Natural killer cell treated with Interleukin-12 subunit alpha and Interleukin-12 subunit beta and Interleukin-15 and Interleukin-18, amount 100 ng/mL, for 72 hours (primary cell): ENCODE results near the gene MON2. TPM values are rescaled to one million over a fixed set of nuclear protein-coding genes. Genes with fewer than 3 reads are reported as not detected.

Experiments used
- ATAC-seq, 2 donors: fragments of 150-1000 bp; cut with Tn5 transposase in 1 of 2; sonication (Bioruptor Pico), chemical (Tn5 transposase) in 1 of 2; 2 replicates each; pipeline ENCODE4 v1.10.0; 2021
- DNase-seq: peaks from one replicate; pipeline ENCODE4 v3.0.0; 2022; ENCODE audit warnings: low spot score
- H3K27ac Mint-ChIP-seq, 2 donors: 1 replicate in 1 of 2; 2 replicates in 1 of 2; pipeline ENCODE4 v1.8.0; 2022; ENCODE audit warnings: mixed read lengths in 2 of 2, mild to moderate bottlenecking in 1 of 2, moderate library complexity in 1 of 2
- H3K27me3 Mint-ChIP-seq, 2 donors: 1 replicate in 1 of 2; 2 replicates in 1 of 2; pipeline ENCODE4 v1.8.0; 2022; ENCODE audit warnings: mixed read lengths in 2 of 2
- H3K36me3 Mint-ChIP-seq: one replicate; pipeline ENCODE4 v1.8.0; 2022; ENCODE audit warnings: mixed read lengths
- H3K4me1 Mint-ChIP-seq, 2 donors: 1 replicate in 1 of 2; 2 replicates in 1 of 2; pipeline ENCODE4 v1.8.0; 2022; ENCODE audit warnings: low read depth in 2 of 2, mixed read lengths in 2 of 2, mild to moderate bottlenecking in 1 of 2
- H3K4me3 Mint-ChIP-seq: one replicate; pipeline ENCODE4 v1.8.0; 2022; ENCODE audit warnings: mixed read lengths
- H3K9me3 Mint-ChIP-seq: 2 replicates; pipeline ENCODE4 v1.8.0; 2022; ENCODE audit warnings: mixed read lengths
- total RNA-seq, 2 donors: library from RNA; stranded (reverse); gene quantifications; one replicate each; pipeline ENCODE4 v1.2.3, GENCODE V29; 2022

The MON2 gene
- total RNA-seq, 2 donors from 2014 or later: 80.1 to 89.9 TPM

DNA sequence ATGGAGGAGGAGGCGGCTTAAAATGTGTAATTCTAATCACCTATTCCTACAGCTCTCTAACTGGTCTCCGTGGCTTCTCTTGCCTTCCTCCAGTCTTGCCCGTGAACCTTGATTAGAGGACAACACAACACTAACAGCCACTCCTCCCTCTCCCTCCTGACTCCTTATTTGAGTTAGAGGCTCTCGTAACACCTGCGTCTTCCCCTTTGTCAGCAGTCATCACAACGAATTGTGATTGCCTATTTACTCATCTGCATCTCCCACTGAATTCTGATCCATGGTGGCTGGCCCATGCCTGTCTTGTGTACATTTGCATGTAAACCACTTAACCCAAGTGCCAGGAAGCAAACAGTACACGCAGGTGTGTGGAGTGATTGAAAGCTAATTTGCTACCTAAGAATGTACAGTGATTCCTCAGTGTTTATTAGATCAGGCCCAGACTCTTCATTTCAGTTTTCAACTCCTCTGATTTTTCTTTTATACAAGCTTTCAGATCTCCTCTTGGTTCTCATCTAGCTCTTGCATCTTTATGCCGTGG is 154.5 kb downstream of the MON2 start:
- Mint-ChIP-seq H3K36me3 (no peaks in the 10 kb centered on the region), H3K9me3 (no peaks in the 10 kb centered on the region), H3K27ac (no peak overlapping the region), H3K4me3 (no peak overlapping the region), H3K27me3 (peaks cover 4 to 7% of the 10 kb centered on the region in 2 donors), H3K4me1 (no peaks in the 10 kb centered on the region)
- ATAC-seq: no peak
- no peak for DNase-seq

DNA sequence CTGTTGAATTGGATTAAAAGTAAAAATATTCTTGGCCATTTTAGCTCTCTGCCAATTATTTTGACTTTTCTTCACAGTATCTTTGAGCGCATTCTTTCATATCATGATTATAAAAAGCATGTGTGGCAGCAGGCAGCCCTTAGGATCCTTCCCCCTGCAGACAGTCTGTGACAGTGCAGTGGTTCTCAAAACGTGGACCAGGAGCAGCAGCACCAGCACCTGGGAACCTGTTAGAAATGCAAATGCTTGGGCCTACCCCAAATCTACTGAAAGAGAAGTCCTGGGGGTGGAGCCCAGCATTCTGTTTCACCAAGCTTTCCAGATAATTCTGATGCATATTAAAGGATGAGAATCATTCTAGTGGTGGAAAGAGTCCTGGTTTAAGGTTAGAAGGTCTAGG is 155.6 kb downstream of the MON2 start:
- Mint-ChIP-seq H3K9me3 (no peaks in the 10 kb centered on the region), H3K27me3 (peaks cover 7 to 8% of the 10 kb centered on the region in 2 donors), H3K27ac (no peak overlapping the region), H3K4me1 (no peaks in the 10 kb centered on the region), H3K36me3 (no peaks in the 10 kb centered on the region), H3K4me3 (no peak overlapping the region)
- no peak for ATAC-seq
- DNase-seq: no peak

DNA sequence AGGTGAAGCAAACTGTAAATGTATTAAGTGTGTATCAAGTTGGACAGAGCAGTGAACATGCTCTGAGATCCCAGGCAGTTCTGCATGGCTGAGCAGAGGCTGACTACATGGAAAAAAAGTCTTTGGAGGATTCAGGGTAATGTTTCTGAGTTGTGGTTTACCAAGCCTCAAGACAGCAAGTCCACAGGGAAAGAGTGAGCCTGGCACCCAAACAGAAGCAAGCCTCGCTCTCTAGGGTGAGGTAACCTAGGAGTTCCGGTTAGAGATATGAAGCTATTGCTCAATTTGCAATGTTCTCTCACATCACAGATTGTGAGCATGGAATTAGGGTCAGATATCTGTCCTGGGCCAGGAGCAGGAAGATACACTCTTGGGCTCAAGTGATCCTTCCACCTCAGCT is 158.6 kb downstream of the MON2 start:
- H3K36me3 Mint-ChIP-seq: peaks cover 4% of the 10 kb centered on the region
- ATAC-seq (no peak), DNase-seq (no peak)
- no peaks in the 10 kb centered on the region for H3K9me3 Mint-ChIP-seq
- peaks cover 0 to 3% of the 10 kb centered on the region in 2 donors for H3K4me1 Mint-ChIP-seq
- no peak overlapping the region for H3K4me3 Mint-ChIP-seq
- peaks cover 24 to 27% of the 10 kb centered on the region in 2 donors for H3K27me3 Mint-ChIP-seq
- no peak overlapping the region for H3K27ac Mint-ChIP-seq

DNA sequence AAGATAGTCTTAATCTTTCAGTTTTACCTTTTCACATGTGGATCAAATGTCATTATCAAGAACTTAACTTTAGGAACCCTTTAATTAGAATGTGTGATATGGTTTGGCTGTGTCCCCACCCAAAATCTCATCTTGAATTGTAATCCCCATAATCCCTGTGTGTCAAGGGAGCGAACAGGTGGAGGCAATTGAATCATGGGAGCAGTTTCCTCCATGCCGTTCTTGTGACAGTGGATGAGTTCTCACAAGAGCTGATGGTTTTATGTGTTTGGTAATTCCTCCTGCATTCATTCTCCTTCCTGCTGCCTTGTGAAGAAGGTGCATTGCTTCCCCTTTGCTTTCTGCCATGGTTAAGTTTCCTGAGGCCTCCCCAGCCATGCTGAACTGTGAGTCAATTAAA is 160.6 kb downstream of the MON2 start:
- peaks cover 33 to 47% of the 10 kb centered on the region in 2 donors for H3K27me3 Mint-ChIP-seq
- ATAC-seq: no peak

DNA sequence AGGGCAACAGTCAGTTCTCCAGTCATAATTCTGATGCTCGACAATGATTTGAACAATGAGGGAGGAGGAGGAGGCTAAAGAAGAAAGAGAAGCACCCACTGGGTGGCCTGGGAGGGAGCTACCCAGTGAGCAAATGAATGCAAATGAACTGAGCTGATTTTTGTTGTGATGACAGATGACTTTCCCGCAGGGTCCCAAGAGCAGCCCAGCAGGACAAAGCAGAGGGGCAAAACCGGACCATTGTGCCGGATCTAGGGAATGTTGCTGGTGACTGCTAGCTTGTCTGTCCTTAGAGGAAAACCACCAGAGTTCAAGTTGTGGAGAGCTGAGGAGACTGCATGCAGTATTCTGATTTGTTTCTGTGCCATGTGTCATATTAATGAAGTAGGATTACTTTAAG is 162.8 kb downstream of the MON2 start:
- Mint-ChIP-seq H3K9me3 (no peaks in the 10 kb centered on the region), H3K4me3 (no peak overlapping the region), H3K27ac (no peak overlapping the region), H3K4me1 (peaks cover 12% of the 10 kb centered on the region in 2 donors), H3K27me3 (peaks cover 33 to 64% of the 10 kb centered on the region in 2 donors), H3K36me3 (peaks cover 10% of the 10 kb centered on the region)
- no peak for DNase-seq
- ATAC-seq: no peak

More for the DNA sequence above, 160.6 kb downstream of the MON2 start:
- Mint-ChIP-seq H3K4me1 (peaks cover 11 to 12% of the 10 kb centered on the region in 2 donors), H3K36me3 (peaks cover 10% of the 10 kb centered on the region), H3K9me3 (no peaks in the 10 kb centered on the region), H3K27ac (no peak overlapping the region), H3K4me3 (no peak overlapping the region)
- DNase-seq: no peak

DNA sequence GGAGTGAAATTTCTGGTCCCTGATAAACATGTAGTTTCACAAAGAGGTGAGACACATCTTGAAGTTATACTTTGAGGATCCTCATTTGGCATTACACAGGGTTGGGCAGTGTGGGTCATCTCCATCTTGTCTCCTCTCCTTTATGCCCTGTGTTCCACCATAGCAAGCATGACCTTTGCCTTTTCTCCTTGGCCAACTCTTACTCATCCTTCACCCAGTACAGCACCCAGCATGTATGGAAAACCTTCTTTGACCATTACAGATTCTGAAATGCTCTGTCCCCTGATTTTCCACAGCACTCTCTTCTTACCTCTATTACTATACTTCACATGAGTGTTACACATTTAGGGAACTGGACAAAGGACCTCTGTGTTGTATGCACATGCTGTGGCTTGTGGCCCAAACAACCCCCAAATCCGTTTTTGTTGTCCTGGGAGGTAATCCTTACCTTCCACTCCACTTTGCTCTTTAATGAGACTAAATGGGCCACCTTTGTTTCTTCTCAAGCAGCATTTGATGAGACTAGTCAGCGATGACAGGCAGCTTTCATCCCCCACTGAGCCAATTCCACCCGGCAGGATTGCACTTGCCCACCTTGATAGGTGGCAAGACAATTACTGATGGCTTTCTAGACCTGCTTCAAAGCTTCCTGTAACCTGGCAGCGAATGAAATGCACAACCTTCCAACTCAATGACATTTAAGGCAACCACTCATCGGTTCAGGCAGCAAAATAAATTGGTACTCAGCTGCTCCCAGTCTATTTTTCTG is 163.5 kb downstream of the MON2 start:
- Mint-ChIP-seq H3K4me3 (no peak overlapping the region), H3K4me1 (peaks cover 12% of the 10 kb centered on the region in 2 donors), H3K36me3 (peaks cover 10% of the 10 kb centered on the region), H3K9me3 (no peaks in the 10 kb centered on the region), H3K27me3 (peaks cover 36 to 69% of the 10 kb centered on the region in 2 donors), H3K27ac (no peak overlapping the region)
- DNase-seq (no peak), ATAC-seq (no peak)

DNA sequence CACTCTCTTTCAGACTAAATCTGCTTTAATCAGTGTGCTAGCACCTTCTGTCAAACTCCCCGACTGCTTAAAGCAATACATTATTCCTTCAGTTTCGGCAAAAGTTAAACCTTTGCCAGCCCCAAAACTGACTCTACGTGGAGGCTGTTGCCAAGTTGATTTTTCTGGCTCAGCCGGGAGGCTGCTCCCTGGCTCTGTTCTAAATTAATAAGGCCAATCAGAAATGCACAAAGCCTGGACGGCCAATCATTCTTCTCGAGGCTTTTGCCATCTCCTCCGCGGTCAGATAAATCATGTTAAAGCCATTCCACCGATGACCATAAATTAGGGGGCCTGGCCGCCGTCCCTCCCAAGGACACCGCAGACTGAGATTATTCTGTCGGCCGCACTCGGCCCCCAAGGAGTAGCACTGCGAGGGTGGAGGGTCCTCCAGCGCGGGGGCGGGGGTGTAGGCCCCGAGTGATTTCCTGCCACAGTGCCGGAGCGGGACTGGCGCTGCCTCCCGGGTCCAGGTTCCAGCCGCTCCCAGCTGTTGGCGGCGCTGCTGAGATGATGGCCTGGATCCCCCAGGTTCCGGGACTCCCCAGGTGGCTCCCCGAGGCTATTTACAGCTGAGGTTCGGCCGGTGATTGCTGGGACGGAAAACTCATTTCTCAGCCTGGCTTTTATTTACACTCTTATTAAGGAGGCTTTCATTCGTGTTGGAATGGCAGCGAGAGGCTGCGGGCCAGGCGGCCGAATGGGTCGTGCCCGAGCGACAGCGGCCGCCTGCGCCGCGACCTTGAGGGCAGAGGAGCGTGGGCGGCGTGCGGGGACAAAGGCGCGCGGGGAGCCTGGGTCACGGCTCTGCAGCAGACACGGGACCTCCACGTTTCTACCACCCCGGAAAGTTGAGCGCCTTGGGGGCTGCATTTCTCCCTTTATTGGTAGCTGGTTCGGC is 165.1 kb downstream of the MON2 start:
- no peak overlapping the region for H3K27ac Mint-ChIP-seq
- DNase-seq (peak; percentile 70), ATAC-seq (peak; percentile 66 to 82)
- peaks cover 10% of the 10 kb centered on the region for H3K36me3 Mint-ChIP-seq
- H3K9me3 Mint-ChIP-seq: no peaks in the 10 kb centered on the region
- H3K4me1 Mint-ChIP-seq: peaks cover 12% of the 10 kb centered on the region in 2 donors
- H3K27me3 Mint-ChIP-seq: peaks cover 39 to 69% of the 10 kb centered on the region in 2 donors
- H3K4me3 Mint-ChIP-seq: peak overlapping the region; percentile 83

DNA sequence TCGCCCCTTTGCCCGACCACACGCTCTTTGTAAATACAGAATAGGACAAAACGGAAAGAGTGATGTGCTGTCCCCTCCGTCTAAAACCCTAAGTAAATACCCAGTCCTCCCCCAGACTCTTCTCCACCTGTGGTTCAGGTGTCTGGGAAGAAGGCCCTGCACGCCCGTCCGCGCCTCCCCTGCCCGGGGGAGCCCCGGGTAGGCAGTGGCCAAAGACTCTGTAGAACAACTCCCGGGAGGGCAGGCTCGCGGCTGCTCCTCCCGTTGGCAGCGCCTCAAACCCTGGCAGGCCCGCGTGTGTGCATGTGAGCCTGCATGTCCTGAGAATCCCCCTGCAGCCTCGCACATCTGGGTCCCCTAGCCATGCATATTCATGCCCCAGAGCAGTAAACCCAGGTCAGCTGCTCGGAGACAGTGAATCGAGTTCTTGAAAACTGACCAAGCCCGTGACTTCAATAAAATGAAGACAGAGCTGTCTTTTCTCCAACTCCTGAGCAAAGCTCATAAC is 165.8 kb downstream of the MON2 start:
- Mint-ChIP-seq H3K4me1 (peaks cover 12% of the 10 kb centered on the region in 2 donors), H3K9me3 (no peaks in the 10 kb centered on the region), H3K4me3 (peak overlapping the region; percentile 83), H3K36me3 (peaks cover 10% of the 10 kb centered on the region), H3K27me3 (peaks cover 39 to 69% of the 10 kb centered on the region in 2 donors), H3K27ac (no peak overlapping the region)
- ATAC-seq: peak; percentile 52 to 66
- DNase-seq: no peak

DNA sequence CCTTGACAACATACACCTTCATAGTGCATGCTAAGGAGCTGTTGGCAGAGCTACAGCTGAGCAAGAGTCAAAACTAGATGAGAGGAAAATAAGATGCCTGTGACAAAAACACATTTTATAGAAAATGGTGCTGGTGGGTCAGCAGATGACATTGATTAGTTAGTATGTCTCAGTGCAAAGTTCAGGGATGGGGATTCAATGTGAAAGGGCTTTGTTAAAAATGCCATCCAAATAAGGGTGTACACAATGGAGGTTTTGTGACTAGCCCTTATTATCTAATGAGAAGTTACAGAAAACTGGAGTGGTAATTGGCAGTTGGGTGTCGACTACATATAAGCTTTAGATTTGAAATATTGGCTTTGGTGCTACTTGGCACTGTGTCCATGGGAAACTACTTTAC is 169.0 kb downstream of the MON2 start:
- H3K4me3 Mint-ChIP-seq: no peak overlapping the region
- ATAC-seq (no peak), DNase-seq (no peak)
- H3K4me1 Mint-ChIP-seq: peaks cover 8 to 12% of the 10 kb centered on the region in 2 donors
- no peak overlapping the region for H3K27ac Mint-ChIP-seq
- H3K36me3 Mint-ChIP-seq: peaks cover 5% of the 10 kb centered on the region
- H3K9me3 Mint-ChIP-seq: no peaks in the 10 kb centered on the region
- H3K27me3 Mint-ChIP-seq: peaks cover 19 to 44% of the 10 kb centered on the region in 2 donors

DNA sequence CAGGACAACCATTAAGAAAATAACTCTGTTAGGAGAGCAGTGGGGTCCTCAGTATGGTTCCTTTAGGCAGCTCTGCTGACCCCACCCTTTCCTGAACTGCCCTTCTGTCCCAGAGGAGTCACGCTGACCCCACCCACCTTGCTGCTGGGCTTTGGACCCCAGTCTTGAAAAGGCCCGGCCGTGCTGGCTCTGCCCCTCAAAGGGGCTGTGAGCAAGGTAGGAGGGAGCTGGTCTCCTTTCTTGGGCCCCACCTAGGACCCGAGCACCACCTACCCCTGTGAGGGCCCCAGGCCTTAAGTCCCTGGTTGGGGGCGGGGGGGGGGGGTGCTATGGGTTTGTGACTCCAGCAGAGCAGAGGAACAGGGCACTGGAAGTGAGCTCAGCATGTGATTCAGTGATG is 171.1 kb downstream of the MON2 start:
- Mint-ChIP-seq H3K36me3 (no peaks in the 10 kb centered on the region), H3K4me1 (peaks cover 10 to 19% of the 10 kb centered on the region in 2 donors), H3K9me3 (no peaks in the 10 kb centered on the region), H3K27ac (no peak overlapping the region), H3K27me3 (peaks cover 9 to 28% of the 10 kb centered on the region in 2 donors), H3K4me3 (no peak overlapping the region)
- DNase-seq: no peak
- ATAC-seq: no peak

DNA sequence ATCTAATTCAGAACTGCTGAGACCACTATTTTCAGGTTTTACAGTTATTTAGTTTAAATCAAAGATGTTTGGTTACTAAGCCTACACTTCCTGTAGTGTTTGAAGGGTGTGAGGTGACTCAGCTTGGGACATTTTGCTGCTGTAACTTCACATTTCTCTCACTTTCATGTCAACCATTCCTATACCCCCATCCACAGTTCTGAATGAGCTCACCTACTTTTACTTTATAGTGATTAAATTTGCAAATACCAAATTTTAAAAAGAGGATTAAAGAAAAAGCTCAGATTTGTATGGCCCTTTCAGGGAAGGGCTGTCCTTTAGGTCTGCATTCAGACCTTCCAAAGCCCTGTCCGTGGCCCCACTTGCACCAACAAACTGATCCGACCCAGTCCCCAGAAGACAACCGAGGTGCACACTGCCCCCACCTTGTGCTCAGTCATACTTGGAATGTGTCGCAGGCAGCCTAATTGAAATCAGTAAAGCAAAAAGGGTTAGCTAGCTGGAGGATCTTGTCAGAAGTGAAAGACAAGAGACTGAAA is 174.4 kb downstream of the MON2 start:
- ATAC-seq (peak; percentile 92 to 96), DNase-seq (no peak)
- Mint-ChIP-seq H3K4me3 (peak overlapping the region; percentile 65), H3K4me1 (peaks cover 10 to 19% of the 10 kb centered on the region in 2 donors), H3K27ac (peak overlapping the region; percentile 64 to 76), H3K36me3 (no peaks in the 10 kb centered on the region), H3K9me3 (no peaks in the 10 kb centered on the region), H3K27me3 (peaks cover 0 to 2% of the 10 kb centered on the region in 2 donors)

DNA sequence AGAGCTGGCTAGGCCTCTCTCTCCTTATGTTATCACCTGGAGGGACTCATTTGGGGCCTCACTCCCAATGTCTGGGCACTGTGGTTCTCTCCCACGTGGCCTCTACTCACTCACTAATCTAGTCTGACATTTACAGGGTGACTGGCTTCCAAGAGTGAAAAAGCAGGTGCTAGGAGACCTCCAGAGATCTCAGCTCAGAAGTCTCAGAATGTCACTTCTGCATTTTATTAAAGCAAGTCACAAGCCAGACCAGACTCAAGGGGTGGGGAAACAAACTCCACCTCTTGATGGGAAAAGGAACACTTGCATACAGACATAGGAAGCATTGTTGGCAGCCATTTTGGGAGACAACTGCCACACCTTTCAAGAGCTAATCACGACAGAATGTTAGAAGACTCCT is 175.9 kb downstream of the MON2 start:
- DNase-seq (no peak), ATAC-seq (no peak)
- Mint-ChIP-seq H3K9me3 (no peaks in the 10 kb centered on the region), H3K27ac (no peak overlapping the region), H3K36me3 (no peaks in the 10 kb centered on the region), H3K27me3 (no peaks in the 10 kb centered on the region), H3K4me3 (peak overlapping the region; percentile 65), H3K4me1 (peaks cover 10 to 19% of the 10 kb centered on the region in 2 donors)

DNA sequence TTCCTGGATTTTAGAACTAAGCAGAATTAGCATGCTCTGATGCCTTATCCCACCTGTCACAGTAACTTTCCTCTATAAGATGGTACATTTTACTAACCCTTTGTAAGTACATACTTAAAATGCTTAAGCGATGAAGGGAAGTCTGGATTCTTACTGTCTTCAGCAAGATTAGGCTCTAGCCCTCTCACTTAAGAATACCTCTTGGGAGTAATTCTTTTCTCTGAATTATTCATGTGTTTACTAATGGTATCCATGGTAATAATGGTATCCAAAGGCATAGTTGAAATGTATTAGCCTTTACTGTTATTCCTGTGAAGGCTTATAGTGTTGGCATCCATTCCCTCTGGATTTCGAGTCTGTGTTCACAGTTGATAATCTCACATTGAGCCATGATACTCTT is 176.9 kb downstream of the MON2 start:
- DNase-seq: no peak
- no peaks in the 10 kb centered on the region for H3K9me3 Mint-ChIP-seq
- H3K36me3 Mint-ChIP-seq: no peaks in the 10 kb centered on the region
- H3K4me1 Mint-ChIP-seq: peaks cover 10 to 19% of the 10 kb centered on the region in 2 donors
- ATAC-seq: no peak
- peak overlapping the region in 1 of 2 donors; percentile 31 for H3K27ac Mint-ChIP-seq
- H3K27me3 Mint-ChIP-seq: no peaks in the 10 kb centered on the region
- no peak overlapping the region for H3K4me3 Mint-ChIP-seq
